Panc1 (cell line): Measurements from ENCODE around the gene SERPINA12.

Experiments used
- CTCF ChIP-seq: fragments of 450-650 bp; IDR thresholded peaks from 2 replicates; pipeline ENCODE4 v1.5.1; 2017; ENCODE audit warnings: mild to moderate bottlenecking
- SIN3A ChIP-seq: IDR thresholded peaks from 2 replicates; pipeline ENCODE4 v1.6.1; 2012; ENCODE audit warnings: low read depth, mild to moderate bottlenecking, low read length, moderate library complexity, borderline replicate concordance; ENCODE audit not compliant: insufficient read depth

GRCh38 chr14:94486883-94487282 lies 22.4 kb downstream of the SERPINA12 start:
- no peak for TF ChIP-seq SIN3A
- TF ChIP-seq CTCF = no peak
